Stomach (tissue), 9 donors: ENCODE measurements around the gene ADRA2A. TPM values are rescaled to one million over a fixed set of nuclear protein-coding genes. Genes with fewer than 3 reads are reported as not detected.

Source experiments
- DNase-seq, 2 donors: peaks; one replicate each; pipeline versions ENCODE4 v3.0.0 to v3.0.0-alpha.2; 2013 to 2019
- H3K27ac ChIP-seq, 5 donors: fragments of 200-600 bp in 4 of 5; sonication (generic) in 4 of 5; one replicate each; pipeline ENCODE4 v1.5.1; 2013 to 2019; ENCODE audit warnings: mild to moderate bottlenecking in 1 of 5, moderate library complexity in 1 of 5
- H3K27me3 ChIP-seq, 3 donors: fragments of 200-600 bp; sonication (generic); one replicate each; pipeline ENCODE4 v1.5.1; 2017 to 2019; ENCODE audit warnings: mixed run types in 1 of 3
- H3K36me3 ChIP-seq, 4 donors: fragments of 200-600 bp; sonication (generic); 1 replicate in 3 of 4; 2 replicates in 1 of 4; pipeline ENCODE4 v1.5.1; 2016 to 2019
- H3K4me1 ChIP-seq, 4 donors: fragments of 200-600 bp; sonication (generic); one replicate each; pipeline ENCODE4 v1.5.1; 2016 to 2019
- H3K4me3 ChIP-seq, 4 donors: fragments of 200-600 bp; sonication (generic) in 3 of 4; one replicate each; pipeline ENCODE4 v1.5.1; 2016 to 2019; ENCODE audit warnings: mild to moderate bottlenecking in 1 of 4
- H3K9me3 ChIP-seq, 4 donors: fragments of 200-600 bp; sonication (generic); one replicate each; pipeline ENCODE4 v1.5.1; 2016 to 2019
- CTCF ChIP-seq, 7 experiments: fragments of 450-650 bp in 4 of 7; fragments of 200-600 bp in 3 of 7; sonication (generic) in 3 of 7; IDR thresholded peaks; one replicate each; pipeline ENCODE4 v1.5.1; 2016 to 2019; ENCODE audit warnings: antibody characterized with exemption in 7 of 7, control low read depth in 2 of 7, mild to moderate bottlenecking in 1 of 7
- EP300 ChIP-seq: sonication (generic); formaldehyde crosslinking; IDR thresholded peaks from one replicate; pipeline ENCODE4 v1.6.1; 2017; ENCODE audit warnings: antibody characterized with exemption
- POLR2A ChIP-seq, 4 donors: fragments of 450-650 bp; IDR thresholded peaks; one replicate each; pipeline ENCODE4 v1.6.1; 2016; ENCODE audit warnings: antibody characterized with exemption in 4 of 4, control low read depth in 2 of 4, mild to moderate bottlenecking in 1 of 4, moderate library complexity in 1 of 4
- POLR2AphosphoS5 ChIP-seq, 3 donors: sonication (generic); formaldehyde crosslinking; IDR thresholded peaks; one replicate each; pipeline ENCODE4 v1.6.1; 2016; ENCODE audit warnings: antibody characterized with exemption in 3 of 3
- WGBS, 5 donors: extraction: QIAGEN DNeasy Blood & Tissue Kit in 3 of 5; methylation state at CpG; one replicate each; pipeline versions ENCODE4 v1.1.5 to v1.1.7; 2013 to 2018; 5-methylcytosine and 5-hydroxymethylcytosine counted together
- intact Hi-C: fragments of 100-400 bp; cut with DNase I; formaldehyde crosslinking; loops from one replicate; pipeline ENCODE4 v1.15.1; 2023; ENCODE audit warnings: low total_unique reads
- polyA plus RNA-seq, 3 donors: library from polyadenylated mRNA; stranded (reverse); fragments of 200-250 nt; gene quantifications; one replicate each; pipeline ENCODE4 v1.2.3, GENCODE V29; 2013
- total RNA-seq, 5 donors: library from RNA; depleted of rRNA; stranded (reverse); fragments of >200 nt; gene quantifications; one replicate each; pipeline versions ENCODE4 v1.1.0 to v1.2.3, GENCODE V29; 2014 to 2016
- donor health status: healthy with polysubstance abuse.
- donor health status: Bipolar disorder and iron deficiency.
- donor health status: healthy.

The ADRA2A gene
- total and polyA plus RNA-seq, 8 donors: 0.25 to 4.9 (median 0.65) TPM; not detected in 1

- Histone ChIP-seq H3K4me1 (no peaks in the 10 kb centered on the region), H3K27ac (no peak overlapping the region), H3K9me3 (no peaks in the 10 kb centered on the region), H3K36me3 (no peaks in the 10 kb centered on the region), H3K27me3 (no peaks in the 10 kb centered on the region), H3K4me3 (no peak overlapping the region)
- intact Hi-C loops: no loop called here
- WGBS, 5 donors: 80 to 92% (median 83%) methylated on average over 3 of the region's 3 CpGs
- DNase-seq: no peak
- TF ChIP-seq CTCF (IDR thresholded peaks at IDR 0.05) (no peak), EP300 (no peak)
Observed at GRCh38 chr10:111118758-111119157, 41.9 kb downstream of the ADRA2A start.

GRCh38 chr10:111119637-111120036 is 42.8 kb downstream of the ADRA2A start:
- Histone ChIP-seq H3K4me3 (no peak overlapping the region), H3K9me3 (no peaks in the 10 kb centered on the region), H3K27ac (no peak overlapping the region), H3K27me3 (peaks cover 0 to 3% (median 0%) of the 10 kb centered on the region in 3 donors), H3K4me1 (no peaks in the 10 kb centered on the region), H3K36me3 (no peaks in the 10 kb centered on the region)
- WGBS, 5 donors: 92 to 100% (median 95%) methylated on average over 4 of the region's 4 CpGs
- intact Hi-C loops: no loop called here
- TF ChIP-seq POLR2AphosphoS5 (IDR thresholded peaks at IDR 0.05) (no peak), CTCF (IDR thresholded peaks at IDR 0.05) (no peak), POLR2A (IDR thresholded peaks at IDR 0.05) (no peak), EP300 (no peak)
- no peak for DNase-seq

- TF ChIP-seq POLR2A (IDR thresholded peaks at IDR 0.05) (no peak), EP300 (no peak), POLR2AphosphoS5 (IDR thresholded peaks at IDR 0.05) (no peak), CTCF (IDR thresholded peaks at IDR 0.05) (no peak)
- no peak overlapping the region for H3K4me3 ChIP-seq
- H3K27me3 ChIP-seq: peaks cover 0 to 3% (median 0%) of the 10 kb centered on the region in 3 donors
- no peak overlapping the region for H3K27ac ChIP-seq
- H3K4me1 ChIP-seq: no peaks in the 10 kb centered on the region
- no peaks in the 10 kb centered on the region for H3K36me3 ChIP-seq
- no peak for DNase-seq
- intact Hi-C loops: no loop called here
- H3K9me3 ChIP-seq: no peaks in the 10 kb centered on the region
Observed at GRCh38 chr10:111122127-111122526, 45.3 kb downstream of the ADRA2A start.

- 81 to 91% (median 87%) methylated on average over 6 of the region's 6 CpGs for WGBS, 5 donors
- H3K27ac ChIP-seq: no peak overlapping the region
- H3K36me3 ChIP-seq: no peaks in the 10 kb centered on the region
- H3K4me3 ChIP-seq: no peak overlapping the region
- H3K27me3 ChIP-seq: peaks cover 0 to 3% (median 0%) of the 10 kb centered on the region in 3 donors
- H3K4me1 ChIP-seq: peaks cover 0 to 8% (median 1%) of the 10 kb centered on the region in 4 donors
- no peak for DNase-seq
- intact Hi-C loops: no loop called here
- H3K9me3 ChIP-seq: no peaks in the 10 kb centered on the region
- TF ChIP-seq POLR2A (IDR thresholded peaks at IDR 0.05): no peak
- TF ChIP-seq EP300: no peak
- TF ChIP-seq POLR2AphosphoS5 (IDR thresholded peaks at IDR 0.05): no peak
Observed at GRCh38 chr10:111123883-111124282, 47.1 kb downstream of the ADRA2A start.

GRCh38 chr10:111125102-111125501 is 48.3 kb downstream of the ADRA2A start:
- Histone ChIP-seq H3K27ac (no peak overlapping the region), H3K27me3 (peaks cover 0 to 3% (median 0%) of the 10 kb centered on the region in 3 donors), H3K9me3 (no peaks in the 10 kb centered on the region), H3K4me3 (no peak overlapping the region), H3K36me3 (no peaks in the 10 kb centered on the region), H3K4me1 (peaks cover 3 to 18% (median 9%) of the 10 kb centered on the region in 4 donors)
- 85 to 93% (median 91%) methylated on average over 2 of the region's 2 CpGs for WGBS, 5 donors
- intact Hi-C loops: no loop called here
- no peak for TF ChIP-seq EP300
- no peak for TF ChIP-seq POLR2AphosphoS5 (IDR thresholded peaks at IDR 0.05)
- TF ChIP-seq POLR2A (IDR thresholded peaks at IDR 0.05): no peak
- TF ChIP-seq CTCF (IDR thresholded peaks at IDR 0.05): no peak
- no peak for DNase-seq
